SK-N-SH (cell line): ENCODE data around the gene ENKUR.

Experiments used
- CTCF ChIP-seq: fragments of 200-600 bp; sonication (generic); IDR thresholded peaks from 2 replicates; pipeline ENCODE4 v1.6.1; 2017; ENCODE audit warnings: antibody characterized with exemption, mild to moderate bottlenecking, moderate library complexity
- EP300 ChIP-seq, 2 experiments: IDR thresholded peaks; 2 replicates each; pipeline versions ENCODE4 v1.4.0 to v1.6.1; 2012; ENCODE audit warnings: borderline replicate concordance in 1 of 2, low read depth in 1 of 2, low read length in 1 of 2
- YY1 ChIP-seq: IDR thresholded peaks from 2 replicates; pipeline ENCODE4 v1.4.0; 2012; ENCODE audit warnings: low read depth, mild to moderate bottlenecking

GRCh38 chr10:24950439-24950838 is 65.5 kb downstream of the ENKUR start:
- no peak for TF ChIP-seq YY1
- TF ChIP-seq CTCF: no peak
- no peak for TF ChIP-seq EP300 (IDR thresholded peaks at IDR 0.05; ENCODE audit: borderline replicate concordance in 1 of 2, low read depth in 1 of 2, low read length in 1 of 2)
